GM19043 (cell line): ENCODE data around the gene ZEB2.

Experiments used
- ATAC-seq: cut with Tn5 transposase; IDR thresholded peaks from one replicate; pipeline ENCODE4 v1.9.1; 2021; ENCODE audit warnings: low read depth; ENCODE audit not compliant: unreplicated experiment

The ZEB2 gene

GRCh38 chr2:144455987-144456386 is 63.9 kb downstream of the ZEB2 start:
- no peak for ATAC-seq

GRCh38 chr2:144454466-144455287 is 65.2 kb downstream of the ZEB2 start:
- no peak for ATAC-seq

DNA sequence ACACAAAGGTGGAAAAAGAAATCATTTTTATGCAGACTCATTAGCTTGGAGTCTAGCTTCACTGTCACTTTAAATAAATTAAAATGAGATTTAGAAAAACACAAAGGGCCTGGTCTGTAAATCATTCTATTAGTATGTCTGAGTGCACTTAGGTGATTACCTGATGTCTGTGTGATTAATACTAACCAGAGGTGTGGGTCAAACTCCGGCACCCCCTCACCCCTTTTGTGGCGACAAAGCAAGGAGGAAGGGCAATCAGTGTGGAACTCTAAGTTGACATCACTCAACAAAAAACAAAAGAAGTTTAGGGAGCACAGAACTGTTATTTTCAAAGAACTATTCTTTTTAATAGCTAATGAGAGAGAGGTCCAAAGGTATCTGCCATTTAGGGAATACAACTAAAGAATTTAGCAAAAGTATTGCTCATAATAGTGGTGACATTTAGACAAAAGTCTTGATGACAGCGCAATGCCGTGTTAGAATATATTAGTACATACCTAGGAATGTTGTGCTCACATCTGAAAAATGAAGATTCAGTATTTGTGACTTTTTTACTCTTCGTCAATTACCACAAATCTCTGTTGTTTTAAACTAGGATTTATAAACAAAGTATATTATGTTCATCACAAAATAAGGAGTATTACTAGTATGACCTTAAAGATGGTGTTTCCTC is 66.3 kb downstream of the ZEB2 start:
- no peak for ATAC-seq

DNA sequence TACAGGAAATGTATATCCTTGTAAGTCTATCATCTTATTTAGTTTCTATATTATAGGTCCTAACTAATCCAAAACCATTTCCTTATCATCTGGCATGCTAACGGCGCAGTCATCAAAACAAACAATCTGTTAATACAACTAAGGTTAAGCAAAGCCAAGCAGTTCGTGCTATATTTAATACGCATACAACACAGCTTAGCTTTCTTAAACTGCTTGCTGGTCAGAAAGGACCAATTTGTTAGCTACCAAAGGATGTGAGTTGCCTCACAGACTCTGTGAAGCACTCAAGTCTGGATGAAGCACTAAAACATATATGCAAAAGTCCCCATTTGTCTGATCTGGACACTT is 67.0 kb downstream of the ZEB2 start:
- ATAC-seq: no peak

GRCh38 chr2:144452169-144452988 is 67.5 kb downstream of the ZEB2 start:
- no peak for ATAC-seq

DNA sequence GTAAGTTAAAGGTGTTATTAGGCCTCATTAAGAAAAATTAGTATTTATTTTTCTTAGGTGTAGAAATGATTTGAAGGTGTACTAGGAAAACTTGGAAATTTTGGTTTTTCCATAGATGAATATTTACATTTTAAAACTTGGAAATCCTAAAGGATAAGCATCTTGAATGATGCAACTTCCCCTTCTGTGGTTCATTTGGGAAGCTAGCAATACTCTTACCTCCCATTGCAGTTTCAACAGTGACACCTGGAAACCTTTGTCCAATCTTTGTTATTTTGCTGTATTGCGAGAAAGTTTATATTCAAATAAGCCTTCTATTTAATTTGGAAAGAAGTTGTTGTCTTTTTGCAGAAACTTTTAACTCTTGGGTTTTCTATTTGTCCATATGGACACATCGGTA is 68.5 kb downstream of the ZEB2 start:
- ATAC-seq: no peak

DNA sequence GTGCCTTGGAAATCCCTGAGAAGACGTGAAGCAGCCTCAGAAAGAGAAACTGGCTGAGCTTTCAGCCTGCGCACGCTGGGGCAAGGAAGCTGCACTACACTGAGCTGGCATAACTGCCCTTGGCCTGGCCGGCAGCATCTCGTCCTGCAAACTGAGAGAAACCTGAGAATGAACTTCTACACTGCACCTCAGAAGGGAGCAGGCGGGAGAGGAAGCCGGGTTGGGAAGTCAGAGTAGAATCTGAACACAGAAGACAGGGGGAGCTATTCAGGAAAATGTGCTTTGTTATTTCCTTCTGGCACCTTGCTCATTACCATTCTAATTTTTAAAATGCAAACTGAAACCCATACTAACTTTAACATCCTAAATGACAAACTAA is 70.9 kb downstream of the ZEB2 start:
- ATAC-seq: no peak

DNA sequence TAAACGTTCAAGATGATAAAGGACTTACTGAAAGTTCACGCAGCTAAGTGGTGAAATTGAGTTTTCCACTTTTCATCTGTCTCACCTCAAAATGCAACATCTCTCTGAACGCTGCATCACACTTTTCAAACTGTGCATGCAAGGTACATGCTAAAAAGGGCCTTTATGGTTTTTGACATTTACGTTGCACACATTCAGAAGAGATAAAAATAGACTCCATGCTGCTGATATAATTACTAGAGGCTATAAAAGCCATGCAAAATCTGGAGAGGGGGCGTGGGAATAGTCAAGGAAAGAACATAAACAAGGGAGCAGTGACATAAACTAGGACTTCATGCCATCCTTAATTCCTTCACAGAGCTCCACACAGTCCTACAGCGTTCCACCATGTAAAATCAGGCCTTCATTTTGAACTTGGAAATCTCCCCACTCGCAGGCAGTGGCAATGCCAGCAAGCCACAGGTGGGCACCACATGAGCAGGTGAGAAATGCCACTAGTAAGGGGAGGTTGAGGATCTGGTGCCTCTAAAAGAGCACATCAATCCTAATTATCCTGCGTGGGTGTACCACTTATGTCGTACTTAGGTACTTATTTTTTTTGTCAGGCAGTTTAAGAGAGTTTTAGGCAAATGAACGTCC is 71.4 kb downstream of the ZEB2 start:
- ATAC-seq: no peak

DNA sequence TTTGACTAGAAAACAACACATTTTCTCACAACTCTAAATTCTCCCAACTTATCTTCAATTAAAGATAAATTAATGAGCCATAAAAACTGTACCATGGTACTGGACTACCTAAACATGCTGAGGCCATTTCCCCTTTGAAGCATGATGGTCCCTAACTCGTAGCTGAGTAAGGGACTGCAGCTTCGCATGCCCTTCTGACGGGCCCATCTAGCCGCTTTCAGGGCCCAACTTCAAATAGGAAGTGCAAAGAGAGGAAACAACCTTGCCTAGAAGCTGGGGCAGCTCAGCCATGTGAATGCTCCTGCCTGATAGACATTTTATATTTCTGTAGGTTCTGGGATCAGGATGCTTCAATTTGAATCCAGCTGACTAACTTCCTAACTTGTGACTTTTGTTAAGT is 72.4 kb downstream of the ZEB2 start:
- ATAC-seq: no peak

- ATAC-seq: no peak
Measured at GRCh38 chr2:144446136-144446535, 73.8 kb downstream of the ZEB2 start.

- ATAC-seq: no peak
Measured at GRCh38 chr2:144445196-144445595, 74.7 kb downstream of the ZEB2 start.

DNA sequence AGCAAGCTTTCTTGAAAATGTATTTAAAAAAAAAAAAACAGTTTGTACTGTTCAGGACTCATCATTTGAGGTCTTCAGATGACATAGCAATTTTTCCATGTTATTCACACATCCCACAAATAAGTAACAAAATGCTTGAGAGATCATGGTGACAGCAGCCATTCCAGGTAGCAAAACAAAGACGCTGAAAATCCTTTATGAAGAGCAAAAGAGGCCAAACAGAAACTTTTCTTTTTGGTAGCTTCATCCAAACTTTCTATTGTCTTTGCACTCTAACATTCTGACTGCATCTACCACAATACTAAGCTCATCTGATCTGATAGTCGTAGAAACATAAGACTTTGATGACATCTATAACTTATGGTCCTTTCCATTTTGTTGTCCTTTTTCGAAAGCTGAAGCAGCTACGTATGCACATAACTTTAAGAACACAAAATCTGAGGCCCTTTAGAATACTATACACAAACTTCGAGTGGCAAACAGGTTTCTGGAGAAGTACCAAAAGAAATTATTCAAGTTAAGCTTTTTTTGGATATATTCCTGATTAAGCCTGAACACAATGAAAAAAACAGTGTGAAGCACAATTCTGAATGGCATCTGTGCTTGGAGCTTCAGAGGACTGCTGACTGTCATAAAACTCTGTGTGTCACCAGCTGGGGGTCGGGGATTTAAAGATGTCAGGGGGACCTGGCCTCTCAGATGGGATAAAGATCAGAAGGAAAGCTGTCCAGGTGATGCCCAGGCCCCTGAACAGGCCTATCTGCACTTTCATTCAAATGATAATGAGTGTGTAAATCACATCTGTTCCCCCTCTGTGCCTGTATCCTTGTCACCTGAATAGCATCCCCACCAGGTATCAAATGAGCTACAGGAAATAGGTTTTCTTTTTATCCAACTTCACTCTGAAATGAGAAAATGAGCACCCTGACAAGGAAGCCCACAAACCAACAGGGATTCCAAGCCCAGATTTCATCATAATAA is 75.8 kb downstream of the ZEB2 start:
- ATAC-seq: no peak

GRCh38 chr2:144441711-144442141 is 78.2 kb downstream of the ZEB2 start:
- ATAC-seq: no peak

GRCh38 chr2:144439993-144440392 is 79.9 kb downstream of the ZEB2 start:
- no peak for ATAC-seq

DNA sequence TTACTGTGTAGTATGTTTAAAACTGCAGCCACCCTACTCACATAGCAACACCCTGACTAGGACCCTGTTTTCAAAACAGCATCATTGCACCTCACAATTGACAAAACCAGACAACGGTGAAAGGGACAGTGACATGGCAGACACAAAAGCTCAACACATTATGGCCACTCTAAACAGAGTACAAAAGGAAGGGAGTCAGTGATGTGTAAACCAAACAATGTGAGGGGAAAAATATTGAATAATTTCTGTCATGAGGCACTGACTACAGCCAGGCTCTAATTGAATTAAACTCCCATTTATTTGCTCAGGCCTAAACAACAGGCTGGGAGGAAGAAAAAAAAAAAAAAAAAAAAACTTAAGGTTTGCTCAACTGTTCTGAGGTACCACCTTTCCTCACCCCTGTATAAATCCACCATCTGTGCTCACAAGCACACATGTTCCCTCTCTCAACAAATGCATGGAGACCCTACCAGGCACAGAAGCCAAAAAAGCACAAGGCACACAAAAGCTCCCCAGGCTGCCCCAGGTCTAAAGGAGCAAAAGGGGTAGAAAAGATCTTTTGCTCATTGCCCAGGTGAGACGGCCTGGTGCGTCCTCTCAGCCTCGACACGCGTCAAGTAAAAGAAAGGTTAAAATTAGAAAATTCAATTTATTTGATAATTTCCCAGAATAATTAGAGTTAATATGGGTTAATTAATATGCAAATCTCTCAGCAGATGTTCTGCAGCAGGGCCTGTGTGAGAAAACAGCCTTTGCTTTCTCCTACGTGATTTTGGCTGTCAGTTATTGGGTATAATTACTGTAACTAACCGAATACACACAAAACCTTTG is 80.9 kb downstream of the ZEB2 start:
- no peak for ATAC-seq

GRCh38 chr2:144437636-144438035 is 82.3 kb downstream of the ZEB2 start:
- no peak for ATAC-seq

DNA sequence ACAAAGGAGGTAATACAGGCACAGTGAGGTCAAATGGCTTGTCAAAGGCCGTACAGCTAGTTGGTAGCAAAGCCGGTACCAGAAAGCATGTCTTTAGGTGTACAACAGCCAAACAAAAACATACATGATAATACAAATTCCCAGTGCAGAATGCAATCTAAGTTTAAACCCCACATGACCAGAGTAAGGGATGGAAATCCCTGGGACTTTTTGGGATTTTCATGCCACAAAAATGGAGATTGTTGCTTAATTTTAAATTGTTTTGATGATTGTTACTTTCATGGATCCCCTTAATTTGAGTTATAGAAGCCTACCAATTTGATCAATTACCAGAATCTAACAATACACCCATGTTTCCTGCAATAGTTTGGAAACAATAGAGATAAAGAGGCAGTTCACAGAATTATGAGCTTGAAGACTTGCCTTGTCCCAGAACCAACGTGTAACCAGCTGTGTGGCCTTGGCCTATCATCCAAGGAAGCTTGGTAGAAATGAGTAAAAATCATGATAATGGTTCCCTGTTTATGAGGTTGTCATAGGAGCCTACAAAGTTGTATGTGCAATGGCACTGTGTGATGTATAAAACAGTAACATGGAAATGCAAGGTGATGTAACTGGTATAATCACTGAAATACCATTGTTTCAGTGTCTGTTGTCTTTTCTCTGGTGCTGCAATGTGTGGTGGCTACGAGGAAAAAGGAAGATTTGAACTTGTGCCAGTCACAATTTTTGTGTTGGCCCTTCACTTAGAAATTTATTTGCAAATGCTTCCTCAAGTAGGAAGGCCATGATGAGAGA is 85.3 kb downstream of the ZEB2 start:
- ATAC-seq: no peak

DNA sequence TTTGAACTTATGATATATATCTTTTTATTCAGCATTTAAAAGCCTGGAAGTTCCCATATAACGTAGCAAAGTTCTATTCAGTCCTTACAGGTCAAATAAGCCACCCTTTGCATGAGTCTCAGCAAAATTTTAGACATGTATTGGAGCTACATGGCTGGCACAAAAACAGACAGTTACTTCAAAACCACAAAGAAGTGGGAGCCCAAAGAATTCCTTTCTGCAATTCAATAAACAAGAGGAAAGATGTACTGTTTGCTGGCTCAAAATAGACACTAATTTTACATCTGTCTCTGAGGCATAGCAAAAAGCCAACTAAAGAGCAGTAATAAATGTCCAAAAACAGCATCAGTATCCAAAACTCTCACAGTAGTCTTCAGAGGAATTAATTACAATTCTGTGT is 87.0 kb downstream of the ZEB2 start:
- ATAC-seq: no peak
